Measurements from ENCODE around the gene PHGDH.

DNA sequence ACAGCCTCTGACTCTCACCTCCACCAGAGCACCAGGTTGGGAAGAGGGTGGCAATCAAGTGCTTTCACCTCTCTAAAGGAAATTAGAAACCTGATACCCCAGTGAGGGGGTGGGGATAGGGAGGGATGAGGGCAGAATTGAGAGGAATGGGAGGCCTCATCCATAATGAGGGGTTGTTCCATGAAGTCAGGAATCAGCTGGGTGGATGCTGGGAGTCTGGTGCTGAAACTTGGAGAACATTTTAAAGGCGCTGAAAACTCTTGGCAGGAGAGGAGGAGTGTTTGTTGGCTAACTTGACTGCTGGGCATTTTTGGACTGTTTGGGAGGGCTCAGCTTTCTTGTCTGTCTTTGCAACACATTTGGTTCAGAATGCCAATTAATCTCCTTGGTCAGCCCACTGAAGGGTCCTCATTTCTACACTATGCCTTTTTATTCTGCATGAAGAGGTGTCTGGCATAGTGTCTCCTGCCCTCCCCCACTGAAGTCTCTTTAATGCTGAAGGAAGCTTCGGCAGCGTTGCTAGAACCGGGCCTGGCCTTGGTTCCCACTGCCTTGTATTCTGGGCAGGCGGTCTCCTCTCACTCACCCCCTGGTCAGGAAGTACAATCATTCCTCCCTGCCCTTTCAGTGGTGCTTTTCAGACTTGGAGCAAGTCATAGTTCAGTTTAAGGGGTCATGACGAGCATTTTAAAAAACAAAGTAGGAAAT, 2.2 kb downstream of the PHGDH start:
- no peak for TF ChIP-seq EZH2 (IDR thresholded peaks at IDR 0.05; ENCODE audit: borderline replicate concordance, insufficient read depth, low read depth, low read length, poor library complexity, severe bottlenecking)
- TF ChIP-seq, protein P1, sequence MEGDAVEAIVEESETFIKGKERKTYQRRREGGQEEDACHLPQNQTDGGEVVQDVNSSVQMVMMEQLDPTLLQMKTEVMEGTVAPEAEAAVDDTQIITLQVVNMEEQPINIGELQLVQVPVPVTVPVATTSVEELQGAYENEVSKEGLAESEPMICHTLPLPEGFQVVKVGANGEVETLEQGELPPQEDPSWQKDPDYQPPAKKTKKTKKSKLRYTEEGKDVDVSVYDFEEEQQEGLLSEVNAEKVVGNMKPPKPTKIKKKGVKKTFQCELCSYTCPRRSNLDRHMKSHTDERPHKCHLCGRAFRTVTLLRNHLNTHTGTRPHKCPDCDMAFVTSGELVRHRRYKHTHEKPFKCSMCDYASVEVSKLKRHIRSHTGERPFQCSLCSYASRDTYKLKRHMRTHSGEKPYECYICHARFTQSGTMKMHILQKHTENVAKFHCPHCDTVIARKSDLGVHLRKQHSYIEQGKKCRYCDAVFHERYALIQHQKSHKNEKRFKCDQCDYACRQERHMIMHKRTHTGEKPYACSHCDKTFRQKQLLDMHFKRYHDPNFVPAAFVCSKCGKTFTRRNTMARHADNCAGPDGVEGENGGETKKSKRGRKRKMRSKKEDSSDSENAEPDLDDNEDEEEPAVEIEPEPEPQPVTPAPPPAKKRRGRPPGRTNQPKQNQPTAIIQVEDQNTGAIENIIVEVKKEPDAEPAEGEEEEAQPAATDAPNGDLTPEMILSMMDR (IDR thresholded peaks at IDR 0.05), result no peak
